NCI-H187 (cell line): ENCODE measurements around the gene TASL.
"Not testable (repeated sequence)": the region's sequence is repeated elsewhere in the genome, so short reads cannot be mapped to it uniquely, and the experiment has no call there.

Source experiments
- DNase-seq, 2 experiments: peaks; one replicate each; lab custom pipeline; 2025; lab: John Stamatoyannopoulos, UW

TASL gene

GRCh38 chrX:30576881-30577280 is 685 bp downstream of the TASL start:
- no peak for DNase-seq

- no peak for DNase-seq
Measured at GRCh38 chrX:30573125-30573524, 4.4 kb downstream of the TASL start.

GRCh38 chrX:30572678-30573077 is 4.9 kb downstream of the TASL start:
- no peak for DNase-seq

- DNase-seq, result no peak
Measured at GRCh38 chrX:30572004-30572403, 5.6 kb downstream of the TASL start.

- DNase-seq, result no peak
Measured at GRCh38 chrX:30570505-30570904, 7.1 kb downstream of the TASL start.

GRCh38 chrX:30568136-30568535 is 9.4 kb downstream of the TASL start:
- DNase-seq, result no peak

- not testable (repeated sequence) for DNase-seq
Measured at GRCh38 chrX:30563070-30563469, 14.5 kb downstream of the TASL start.

GRCh38 chrX:30561191-30561590 is 16.4 kb downstream of the TASL start:
- no peak for DNase-seq

- DNase-seq, result no peak
Measured at GRCh38 chrX:30538271-30538670, 39.3 kb downstream of the TASL start.

GRCh38 chrX:30533835-30534234 is 43.7 kb downstream of the TASL start:
- no peak for DNase-seq

GRCh38 chrX:30533266-30533665 is 44.3 kb downstream of the TASL start:
- DNase-seq, result no peak

- no peak for DNase-seq
Measured at GRCh38 chrX:30530606-30531005, 47.0 kb downstream of the TASL start.

GRCh38 chrX:30525732-30526131 is 51.8 kb downstream of the TASL start:
- no peak for DNase-seq

- no peak for DNase-seq
Measured at GRCh38 chrX:30521440-30522182, 56.0 kb downstream of the TASL start.

- DNase-seq, result no peak
Measured at GRCh38 chrX:30513284-30513683, 64.3 kb downstream of the TASL start.
